Sigmoid colon (tissue), 4 donors: ENCODE data around the gene EHBP1L1.

ENCODE experiments used
- EP300 ChIP-seq, 4 donors: sonication (generic); formaldehyde crosslinking; IDR thresholded peaks; one replicate each; pipeline ENCODE4 v1.6.1; 2017; ENCODE audit warnings: antibody characterized with exemption in 4 of 4
- POLR2A ChIP-seq, 2 donors: fragments of 450-650 bp; IDR thresholded peaks; one replicate each; pipeline ENCODE4 v1.6.1; 2016; ENCODE audit warnings: antibody characterized with exemption in 2 of 2, mild to moderate bottlenecking in 2 of 2, moderate library complexity in 2 of 2
- POLR2AphosphoS5 ChIP-seq, 4 donors: sonication (generic); formaldehyde crosslinking; IDR thresholded peaks; one replicate each; pipeline ENCODE4 v1.6.1; 2017; ENCODE audit warnings: antibody characterized with exemption in 4 of 4
- TF ChIP-seq, protein P1 (sequence below), 4 experiments: fragments of 450-650 bp in 3 of 4; fragments of 200-600 bp in 1 of 4; IDR thresholded peaks; one replicate each; pipeline ENCODE4 v1.5.1; 2016 to 2019; ENCODE audit warnings: antibody characterized with exemption in 4 of 4, mild to moderate bottlenecking in 3 of 4, moderate library complexity in 2 of 4

DNA sequence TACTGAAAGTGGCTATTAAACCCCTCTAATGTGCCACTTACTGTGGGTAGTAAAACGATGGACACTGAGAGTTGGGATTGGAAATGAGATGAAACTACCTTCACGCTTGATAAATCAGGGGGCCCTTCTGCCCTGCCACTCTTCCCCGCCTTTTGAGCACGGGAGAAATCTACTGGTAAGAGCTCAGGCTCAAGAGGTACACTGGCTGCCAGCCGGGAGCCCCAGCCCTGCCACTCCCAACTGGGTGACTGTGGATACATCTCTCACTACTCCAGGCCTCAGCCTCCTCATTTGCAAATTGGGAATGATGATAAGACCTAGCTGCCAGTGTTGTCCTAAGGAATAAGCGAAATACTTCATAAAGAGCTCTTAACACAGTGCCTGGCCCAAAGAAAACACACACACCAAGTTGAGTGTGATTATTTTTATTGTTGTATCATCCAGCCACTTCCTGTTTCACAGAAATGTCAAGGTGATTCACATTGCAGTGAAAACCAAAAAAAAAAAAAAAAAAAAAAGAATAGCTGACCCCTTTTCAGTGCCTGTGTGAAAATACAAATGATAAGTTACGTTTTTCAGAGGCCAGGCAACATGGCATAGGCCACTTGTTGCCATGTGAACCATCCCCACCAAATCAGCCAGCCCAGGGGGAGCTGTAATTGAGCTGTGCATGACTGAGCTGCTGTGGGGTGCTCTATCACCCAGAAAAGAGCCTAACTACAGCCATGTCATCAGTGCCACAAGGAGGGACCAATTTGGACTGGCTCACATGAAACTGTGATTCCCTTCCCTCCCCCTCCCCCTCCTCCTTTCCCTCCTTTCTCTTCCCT lies 10.0 kb upstream of the EHBP1L1 start:
- TF ChIP-seq, protein P1, sequence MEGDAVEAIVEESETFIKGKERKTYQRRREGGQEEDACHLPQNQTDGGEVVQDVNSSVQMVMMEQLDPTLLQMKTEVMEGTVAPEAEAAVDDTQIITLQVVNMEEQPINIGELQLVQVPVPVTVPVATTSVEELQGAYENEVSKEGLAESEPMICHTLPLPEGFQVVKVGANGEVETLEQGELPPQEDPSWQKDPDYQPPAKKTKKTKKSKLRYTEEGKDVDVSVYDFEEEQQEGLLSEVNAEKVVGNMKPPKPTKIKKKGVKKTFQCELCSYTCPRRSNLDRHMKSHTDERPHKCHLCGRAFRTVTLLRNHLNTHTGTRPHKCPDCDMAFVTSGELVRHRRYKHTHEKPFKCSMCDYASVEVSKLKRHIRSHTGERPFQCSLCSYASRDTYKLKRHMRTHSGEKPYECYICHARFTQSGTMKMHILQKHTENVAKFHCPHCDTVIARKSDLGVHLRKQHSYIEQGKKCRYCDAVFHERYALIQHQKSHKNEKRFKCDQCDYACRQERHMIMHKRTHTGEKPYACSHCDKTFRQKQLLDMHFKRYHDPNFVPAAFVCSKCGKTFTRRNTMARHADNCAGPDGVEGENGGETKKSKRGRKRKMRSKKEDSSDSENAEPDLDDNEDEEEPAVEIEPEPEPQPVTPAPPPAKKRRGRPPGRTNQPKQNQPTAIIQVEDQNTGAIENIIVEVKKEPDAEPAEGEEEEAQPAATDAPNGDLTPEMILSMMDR (IDR thresholded peaks at IDR 0.05), result no peak
- TF ChIP-seq POLR2AphosphoS5 (IDR thresholded peaks at IDR 0.05), result no peak
- no peak for TF ChIP-seq POLR2A (IDR thresholded peaks at IDR 0.05)
- no peak for TF ChIP-seq EP300 (IDR thresholded peaks at IDR 0.05)
